T-helper 9 cell (primary cell): ENCODE measurements around the gene DPH5.

Experiments
- DNase-seq: peaks from one replicate; pipeline ENCODE4 v3.0.0-alpha.2; 2020

Gene DPH5

GRCh38 chr1:100941098-100941527 is 84.5 kb downstream of the DPH5 start:
- no peak for DNase-seq
